ENCODE results near the gene C1QL1. TPM values are rescaled to one million over a fixed set of nuclear protein-coding genes. Genes with fewer than 3 reads are reported as not detected.
A peak's percentile ranks its signal among the peaks of the same experiment; 100 is the strongest.

The C1QL1 gene
- total RNA-seq, 2 donors from 2014 or later, result 1.6 to 3.6 TPM

DNA sequence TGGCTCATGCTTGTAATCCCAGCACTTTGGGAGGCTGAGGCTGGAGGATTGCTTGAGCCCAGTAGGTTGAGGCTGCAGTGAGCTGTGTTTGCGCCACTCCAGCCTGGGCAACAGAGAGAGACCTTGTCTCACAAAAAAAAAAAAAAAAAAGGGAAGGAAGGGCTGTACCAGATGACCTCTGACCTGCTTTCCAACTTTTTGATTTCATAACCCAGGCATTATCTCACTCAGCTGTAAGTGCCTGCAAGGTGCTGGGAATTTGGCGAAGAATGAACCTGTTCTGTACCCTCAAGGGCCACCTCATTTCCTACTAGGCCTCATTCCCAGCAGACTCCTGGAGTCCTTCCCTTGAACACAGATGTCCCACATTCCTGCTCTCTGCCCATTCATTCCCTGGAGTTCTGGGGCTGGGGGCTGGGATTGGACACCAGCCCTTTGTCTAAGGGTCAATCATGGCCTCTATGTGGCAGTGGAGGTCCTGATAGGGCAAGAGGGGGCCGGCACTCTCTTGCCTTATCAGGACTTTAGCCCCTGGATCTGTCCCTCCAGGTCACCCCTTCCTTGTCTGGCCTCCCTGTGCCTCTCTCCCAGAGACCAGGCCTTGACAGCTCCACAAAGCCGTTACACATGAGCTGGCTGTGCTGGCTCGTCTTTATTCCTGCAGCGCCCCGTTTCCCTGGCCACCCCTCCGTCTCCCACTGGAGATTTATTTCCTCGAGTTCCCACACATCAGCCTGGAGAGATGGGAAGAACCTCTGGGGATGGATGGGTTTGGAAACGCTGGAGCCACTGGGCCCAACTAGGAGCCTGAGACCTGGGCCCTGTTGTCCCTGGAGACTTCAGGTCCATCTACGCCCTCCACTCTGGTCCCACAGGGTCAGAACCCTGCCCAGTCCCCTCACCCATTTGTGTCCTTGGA, 52.0 kb downstream of the C1QL1 start:
- no peaks in the 10 kb centered on the region for H3K27me3 ChIP-seq
- H3K4me3 ChIP-seq, result no peak overlapping the region
- H3K27ac ChIP-seq, result peak overlapping the region; percentile 39 to 69
- TF ChIP-seq, protein P1, sequence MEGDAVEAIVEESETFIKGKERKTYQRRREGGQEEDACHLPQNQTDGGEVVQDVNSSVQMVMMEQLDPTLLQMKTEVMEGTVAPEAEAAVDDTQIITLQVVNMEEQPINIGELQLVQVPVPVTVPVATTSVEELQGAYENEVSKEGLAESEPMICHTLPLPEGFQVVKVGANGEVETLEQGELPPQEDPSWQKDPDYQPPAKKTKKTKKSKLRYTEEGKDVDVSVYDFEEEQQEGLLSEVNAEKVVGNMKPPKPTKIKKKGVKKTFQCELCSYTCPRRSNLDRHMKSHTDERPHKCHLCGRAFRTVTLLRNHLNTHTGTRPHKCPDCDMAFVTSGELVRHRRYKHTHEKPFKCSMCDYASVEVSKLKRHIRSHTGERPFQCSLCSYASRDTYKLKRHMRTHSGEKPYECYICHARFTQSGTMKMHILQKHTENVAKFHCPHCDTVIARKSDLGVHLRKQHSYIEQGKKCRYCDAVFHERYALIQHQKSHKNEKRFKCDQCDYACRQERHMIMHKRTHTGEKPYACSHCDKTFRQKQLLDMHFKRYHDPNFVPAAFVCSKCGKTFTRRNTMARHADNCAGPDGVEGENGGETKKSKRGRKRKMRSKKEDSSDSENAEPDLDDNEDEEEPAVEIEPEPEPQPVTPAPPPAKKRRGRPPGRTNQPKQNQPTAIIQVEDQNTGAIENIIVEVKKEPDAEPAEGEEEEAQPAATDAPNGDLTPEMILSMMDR (IDR thresholded peaks at IDR 0.05), result no peak
- no peaks in the 10 kb centered on the region for H3K9me3 ChIP-seq
- DNase-seq (ENCODE audit: low spot score), result no peak
- H3K36me3 ChIP-seq, result no peaks in the 10 kb centered on the region
- H3K4me1 ChIP-seq, result peaks cover 0 to 39% of the 10 kb centered on the region in 2 donors

DNA sequence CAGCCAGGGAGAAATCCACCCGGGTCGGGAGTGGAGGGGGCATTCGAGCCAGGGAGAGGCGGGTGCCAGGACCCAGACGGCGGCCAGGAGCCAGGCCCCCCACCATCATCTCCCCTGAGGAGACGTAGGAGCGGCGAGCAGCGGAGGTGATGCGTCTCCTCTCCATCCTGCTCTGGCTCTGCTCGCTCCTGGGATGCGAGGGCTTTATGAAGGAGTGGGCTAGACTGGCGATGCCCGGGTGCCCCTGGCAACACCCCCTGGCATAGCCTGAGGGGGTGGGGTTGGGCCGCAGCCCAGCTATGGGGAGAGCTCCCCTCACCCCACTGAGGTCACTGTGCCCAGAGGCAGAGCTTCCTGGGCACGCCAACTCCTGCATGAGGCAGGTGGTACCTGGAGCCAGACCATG, 52.8 kb downstream of the C1QL1 start, which contains the start of gene GFAP:
Gene GFAP (minus strand): TSS at position 180 of the 406 bp plus-strand sequence. CDS start 14 bp downstream, at position 166.
- TF ChIP-seq, protein P1 (IDR thresholded peaks at IDR 0.05), result no peak
- Histone ChIP-seq H3K36me3 (no peaks in the 10 kb centered on the region), H3K9me3 (no peaks in the 10 kb centered on the region), H3K27ac (peak within 1 kb of the TSS; percentile 39 to 69), H3K4me3 (no peak within 1 kb of the TSS), H3K27me3 (no peaks in the 10 kb centered on the region), H3K4me1 (peaks cover 0 to 37% of the 10 kb centered on the region in 2 donors)
- DNase-seq (ENCODE audit: low spot score), result no peak

DNA sequence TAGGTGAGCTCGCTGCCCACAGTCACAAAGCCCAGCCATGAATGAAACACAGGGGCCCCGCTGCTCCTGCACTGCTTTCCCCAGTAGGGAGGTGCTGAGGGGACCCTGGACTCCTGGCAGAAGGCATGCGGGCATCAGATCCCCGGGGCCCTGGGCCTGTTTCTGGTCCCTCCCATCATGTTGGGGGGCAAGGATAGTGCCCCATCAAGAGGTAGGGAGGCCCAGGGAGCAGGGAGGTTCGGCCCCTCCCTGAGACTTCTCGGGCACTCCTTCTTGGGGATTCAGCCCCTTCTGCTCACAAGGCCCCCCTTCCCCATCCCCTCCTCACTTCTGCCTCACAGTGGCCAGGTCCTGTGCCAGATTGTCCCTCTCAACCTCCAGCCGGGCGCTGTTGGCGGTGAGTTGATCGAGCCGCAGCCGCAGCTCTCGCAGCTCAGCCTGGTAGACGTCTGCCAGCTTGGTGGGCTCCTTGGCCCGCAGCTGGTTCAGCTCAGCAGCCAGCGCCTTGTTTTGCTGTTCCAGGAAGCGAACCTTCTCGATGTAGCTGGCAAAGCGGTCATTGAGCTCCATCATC, 53.3 kb downstream of the C1QL1 start:
- Histone ChIP-seq H3K4me1 (peaks cover 0 to 32% of the 10 kb centered on the region in 2 donors), H3K9me3 (no peaks in the 10 kb centered on the region), H3K4me3 (no peak overlapping the region), H3K27me3 (no peaks in the 10 kb centered on the region), H3K27ac (no peak overlapping the region), H3K36me3 (no peaks in the 10 kb centered on the region)
- no peak for DNase-seq (ENCODE audit: low spot score)
- TF ChIP-seq, protein P1 (IDR thresholded peaks at IDR 0.05), result no peak

DNA sequence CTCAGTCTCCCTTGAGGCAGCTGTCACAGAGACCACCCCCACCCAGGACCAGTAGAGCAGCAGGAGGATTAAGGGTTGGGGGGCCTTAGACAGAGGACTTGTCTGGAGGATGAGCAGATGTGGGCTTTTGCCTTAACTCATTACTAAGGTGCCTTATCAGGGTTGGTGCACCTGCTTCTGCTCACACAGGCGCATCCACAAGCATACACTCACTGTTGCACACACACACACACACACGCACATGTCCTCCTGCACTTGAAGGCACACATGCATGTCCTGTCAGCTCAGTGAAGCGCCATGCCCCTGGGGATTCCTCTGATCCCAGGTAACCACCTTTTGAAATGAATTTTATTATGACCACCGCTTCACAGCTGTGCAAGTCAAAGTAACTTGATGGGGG, 54.0 kb downstream of the C1QL1 start:
- Histone ChIP-seq H3K9me3 (no peaks in the 10 kb centered on the region), H3K27me3 (no peaks in the 10 kb centered on the region), H3K4me3 (no peak overlapping the region), H3K4me1 (peaks cover 0 to 29% of the 10 kb centered on the region in 2 donors), H3K36me3 (no peaks in the 10 kb centered on the region), H3K27ac (no peak overlapping the region)
- TF ChIP-seq, protein P1 (IDR thresholded peaks at IDR 0.05), result no peak
- no peak for DNase-seq (ENCODE audit: low spot score)

DNA sequence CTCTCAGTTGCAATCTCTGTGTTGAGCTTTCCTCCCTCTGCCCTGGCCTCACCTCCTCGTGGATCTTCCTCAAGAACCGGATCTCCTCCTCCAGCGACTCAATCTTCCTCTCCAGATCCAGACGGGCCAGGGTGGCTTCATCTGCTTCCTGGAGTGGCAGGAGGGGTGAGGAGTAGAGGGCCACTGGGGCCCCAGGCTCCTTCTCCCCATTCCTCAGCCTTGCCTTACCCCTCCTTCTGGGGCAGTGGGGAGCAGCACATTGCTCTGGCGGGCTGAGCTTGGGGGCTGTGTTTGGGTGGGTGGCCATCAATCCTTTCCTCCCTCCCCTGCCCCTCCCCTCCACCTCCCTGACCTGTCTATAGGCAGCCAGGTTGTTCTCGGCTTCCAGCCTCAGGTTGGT, 54.4 kb downstream of the C1QL1 start:
- Histone ChIP-seq H3K27me3 (no peaks in the 10 kb centered on the region), H3K9me3 (no peaks in the 10 kb centered on the region), H3K27ac (no peak overlapping the region), H3K4me1 (peaks cover 0 to 29% of the 10 kb centered on the region in 2 donors), H3K4me3 (no peak overlapping the region), H3K36me3 (no peaks in the 10 kb centered on the region)
- DNase-seq (ENCODE audit: low spot score), result no peak
- TF ChIP-seq, protein P1 (IDR thresholded peaks at IDR 0.05), result no peak
